Measurements from ENCODE around the gene ANP32D. TPM values are rescaled to one million over a fixed set of nuclear protein-coding genes. Genes with fewer than 3 reads are reported as not detected.
"Not testable (repeated sequence)": the region's sequence is repeated elsewhere in the genome, so short reads cannot be mapped to it uniquely, and the experiment has no call there.

ANP32D gene
- total and polyA plus RNA-seq, 2 donors = 0.07 TPM; not detected in 1

- H3K4me1 ChIP-seq (ENCODE audit: control insufficient read depth in 2 of 2, insufficient read depth in 2 of 2, low read length in 2 of 2); H3K36me3 ChIP-seq (ENCODE audit: control insufficient read depth in 2 of 2, insufficient read depth in 2 of 2, low read length in 1 of 2); H3K27me3 ChIP-seq (ENCODE audit: control insufficient read depth in 2 of 2, insufficient read depth in 1 of 2, low read length in 1 of 2); DNase-seq (ENCODE audit: low read depth in 6 of 9, low spot score in 9 of 9); H3K9me3 ChIP-seq (ENCODE audit: control insufficient read depth in 2 of 2, insufficient read depth in 1 of 2, low read length in 1 of 2); H3K27ac ChIP-seq (ENCODE audit: low read depth in 1 of 2, low read length in 1 of 2); H3K4me3 ChIP-seq (ENCODE audit: low read length in 2 of 2): not testable (repeated sequence)
- 95% methylated on average over 24 of the region's 24 CpGs for WGBS
Observed at GRCh38 chr12:48520381-48520780, 48.0 kb downstream of the ANP32D start.

Other genes with a start within 250 kb of the ANP32D start
- gene ZNF641, start 121.6 kb upstream of the ANP32D start, total RNA-seq = 23.0 TPM
- gene ZNF641, start 121.6 kb upstream of the ANP32D start, polyA plus RNA-seq = 8.1 TPM
- 0.19 TPM for gene C12orf54, start 9.9 kb downstream of the ANP32D start, total RNA-seq
- gene C12orf54, start 9.9 kb downstream of the ANP32D start, polyA plus RNA-seq = 3.5 TPM
- gene OR8S1, start 53.1 kb downstream of the ANP32D start, total RNA-seq = not detected
- not detected for gene OR8S1, start 53.1 kb downstream of the ANP32D start, polyA plus RNA-seq
- gene LALBA, start 97.5 kb downstream of the ANP32D start, total RNA-seq = 0.14 TPM
- gene LALBA, start 97.5 kb downstream of the ANP32D start, polyA plus RNA-seq = 0.68 TPM
- gene KANSL2, start 209.7 kb downstream of the ANP32D start, total RNA-seq = 38.9 TPM
- 70.1 TPM for gene KANSL2, start 209.7 kb downstream of the ANP32D start, polyA plus RNA-seq
- 21.8 TPM for gene CCNT1, start 244.1 kb downstream of the ANP32D start, total RNA-seq
- gene CCNT1, start 244.1 kb downstream of the ANP32D start, polyA plus RNA-seq = 9.2 TPM

All from thymus (tissue), 11 donors.